CD1c-positive myeloid dendritic cell (primary cell): ENCODE measurements around the gene TRIP12.

Experiments
- DNase-seq: peaks from one replicate; pipeline ENCODE4 v3.0.0-alpha.2; 2016; ENCODE audit errors: extremely low spot score

The TRIP12 gene

GRCh38 chr2:229715895-229716507 is 205.8 kb downstream of the TRIP12 start:
- peak; percentile 3 for DNase-seq

GRCh38 chr2:229714736-229715541 is 206.9 kb downstream of the TRIP12 start:
- DNase-seq: peak; percentile 20

- peak; percentile 5 for DNase-seq
Observed at GRCh38 chr2:229714080-229714735, 207.6 kb downstream of the TRIP12 start, which contains the start of gene DNER. TSS of gene DNER (minus strand) at chr2:229714555. CDS start at chr2:229714423, 132 bp downstream.
